HEK293 (cell line): ENCODE measurements around the gene KLC3.

Experiments
- GLI4 ChIP-seq: fragments of 450-650 bp; formaldehyde crosslinking; IDR thresholded peaks from 2 replicates; pipeline ENCODE4 v1.5.1; 2016; ENCODE audit warnings: missing biosample characterization, missing genetic modification characterization
- HOXC10 ChIP-seq: sonication (generic); formaldehyde crosslinking; IDR thresholded peaks from 2 replicates; pipeline ENCODE4 v1.8.1; 2023; ENCODE audit warnings: mild to moderate bottlenecking, missing genetic modification reagents
- MZF1 ChIP-seq: fragments of 450-650 bp; formaldehyde crosslinking; IDR thresholded peaks from 2 replicates; pipeline ENCODE4 v1.5.1; 2017; ENCODE audit warnings: missing biosample characterization, missing genetic modification characterization, borderline replicate concordance
- OVOL3 ChIP-seq: fragments of 450-650 bp; formaldehyde crosslinking; IDR thresholded peaks from 2 replicates; pipeline ENCODE4 v1.5.1; 2016; ENCODE audit warnings: missing biosample characterization, missing genetic modification characterization
- SALL2 ChIP-seq: fragments of 450-650 bp; formaldehyde crosslinking; IDR thresholded peaks from 2 replicates; pipeline ENCODE4 v1.5.0; 2017; ENCODE audit warnings: missing biosample characterization, mild to moderate bottlenecking, missing genetic modification characterization, borderline replicate concordance
- SCRT2 ChIP-seq: fragments of 450-650 bp; formaldehyde crosslinking; IDR thresholded peaks from 2 replicates; pipeline ENCODE4 v1.5.1; 2016; ENCODE audit warnings: missing biosample characterization, missing genetic modification characterization
- ZFHX2 ChIP-seq: fragments of 450-650 bp; formaldehyde crosslinking; conservative IDR thresholded peaks from 2 replicates; pipeline ENCODE4 v1.5.1; 2016; ENCODE audit warnings: missing biosample characterization, missing genetic modification characterization
- ZFP37 ChIP-seq: fragments of 450-650 bp; formaldehyde crosslinking; IDR thresholded peaks from 2 replicates; pipeline ENCODE4 v1.5.1; 2016; ENCODE audit warnings: missing biosample characterization, missing genetic modification characterization
- ZFP69B ChIP-seq: fragments of 450-650 bp; formaldehyde crosslinking; IDR thresholded peaks from 2 replicates; pipeline ENCODE4 v1.5.1; 2016; ENCODE audit warnings: missing biosample characterization, missing genetic modification characterization
- ZNF138 ChIP-seq: fragments of 450-650 bp; formaldehyde crosslinking; IDR thresholded peaks from 2 replicates; pipeline ENCODE4 v1.5.1; 2016; ENCODE audit warnings: missing biosample characterization, missing genetic modification characterization, borderline replicate concordance
- ZNF23 ChIP-seq: fragments of 450-650 bp; formaldehyde crosslinking; IDR thresholded peaks from 2 replicates; pipeline ENCODE4 v1.5.1; 2016; ENCODE audit warnings: missing biosample characterization, missing genetic modification characterization, borderline replicate concordance
- ZNF239 ChIP-seq: fragments of 450-650 bp; formaldehyde crosslinking; IDR thresholded peaks from 2 replicates; pipeline ENCODE4 v1.5.1; 2016; ENCODE audit warnings: missing biosample characterization, missing genetic modification characterization
- ZNF324 ChIP-seq: fragments of 450-650 bp; formaldehyde crosslinking; IDR thresholded peaks from 2 replicates; pipeline ENCODE4 v1.5.1; 2016; ENCODE audit warnings: missing biosample characterization, missing genetic modification characterization
- ZNF335 ChIP-seq: fragments of 450-650 bp; formaldehyde crosslinking; conservative IDR thresholded peaks from 2 replicates; pipeline ENCODE4 v1.5.1; 2016; ENCODE audit warnings: missing biosample characterization, missing genetic modification characterization
- ZNF394 ChIP-seq: fragments of 450-650 bp; formaldehyde crosslinking; IDR thresholded peaks from 2 replicates; pipeline ENCODE4 v1.5.1; 2016; ENCODE audit warnings: missing biosample characterization, missing genetic modification characterization, mild to moderate bottlenecking, moderate library complexity, borderline replicate concordance
- ZNF416 ChIP-seq: fragments of 450-650 bp; formaldehyde crosslinking; IDR thresholded peaks from 2 replicates; pipeline ENCODE4 v1.5.1; 2016; ENCODE audit warnings: missing biosample characterization, missing genetic modification characterization
- ZNF426 ChIP-seq: fragments of 450-650 bp; formaldehyde crosslinking; IDR thresholded peaks from 2 replicates; pipeline ENCODE4 v1.5.1; 2017; ENCODE audit warnings: missing biosample characterization, missing genetic modification characterization, mild to moderate bottlenecking, inconsistent platforms, moderate library complexity
- ZNF501 ChIP-seq: fragments of 450-650 bp; formaldehyde crosslinking; IDR thresholded peaks from 2 replicates; pipeline ENCODE4 v1.5.1; 2016; ENCODE audit warnings: missing biosample characterization, missing genetic modification characterization
- ZNF510 ChIP-seq: fragments of 450-650 bp; formaldehyde crosslinking; IDR thresholded peaks from 2 replicates; pipeline ENCODE4 v1.5.1; 2018; ENCODE audit warnings: mild to moderate bottlenecking, missing genetic modification characterization, missing biosample characterization; ENCODE audit not compliant: insufficient replicate concordance
- ZNF560 ChIP-seq: fragments of 450-650 bp; formaldehyde crosslinking; IDR thresholded peaks from 2 replicates; pipeline ENCODE4 v1.5.1; 2017; ENCODE audit warnings: missing biosample characterization, missing genetic modification characterization, borderline replicate concordance
- ZNF654 ChIP-seq: fragments of 450-650 bp; formaldehyde crosslinking; IDR thresholded peaks from 2 replicates; pipeline ENCODE4 v1.5.1; 2016; ENCODE audit warnings: low read depth, missing biosample characterization, missing genetic modification characterization
- ZNF664 ChIP-seq: fragments of 450-650 bp; formaldehyde crosslinking; IDR thresholded peaks from 2 replicates; pipeline ENCODE4 v1.5.1; 2016; ENCODE audit warnings: missing biosample characterization, missing genetic modification characterization
- ZNF747 ChIP-seq: fragments of 450-650 bp; formaldehyde crosslinking; IDR thresholded peaks from 2 replicates; pipeline ENCODE4 v1.5.1; 2016; ENCODE audit warnings: missing biosample characterization, missing genetic modification characterization
- ZNF776 ChIP-seq: fragments of 450-650 bp; formaldehyde crosslinking; IDR thresholded peaks from 2 replicates; pipeline ENCODE4 v1.5.0; 2017; ENCODE audit warnings: missing biosample characterization, missing genetic modification characterization, borderline replicate concordance
- ZNF785 ChIP-seq: fragments of 450-650 bp; formaldehyde crosslinking; IDR thresholded peaks from 2 replicates; pipeline ENCODE4 v1.5.1; 2016; ENCODE audit warnings: missing biosample characterization, missing genetic modification characterization
- ZNF792 ChIP-seq: fragments of 450-650 bp; formaldehyde crosslinking; IDR thresholded peaks from 2 replicates; pipeline ENCODE4 v1.5.1; 2016; ENCODE audit warnings: missing biosample characterization, missing genetic modification characterization
- TF ChIP-seq, protein P1 (sequence below): fragments of 450-650 bp; formaldehyde crosslinking; IDR thresholded peaks from 2 replicates; pipeline ENCODE4 v1.5.1; 2016; ENCODE audit warnings: missing biosample characterization, missing genetic modification characterization
- TF ChIP-seq, protein P2 (sequence below): fragments of 450-650 bp; formaldehyde crosslinking; IDR thresholded peaks from 2 replicates; pipeline ENCODE4 v1.5.1; 2017; ENCODE audit warnings: missing biosample characterization, missing genetic modification characterization
- TF ChIP-seq, protein P3 (sequence below): fragments of 450-650 bp; formaldehyde crosslinking; IDR thresholded peaks from 2 replicates; pipeline ENCODE4 v1.5.1; 2016; ENCODE audit warnings: missing biosample characterization, missing genetic modification characterization
- TF ChIP-seq, protein P4 (sequence below): fragments of 450-650 bp; IDR thresholded peaks from 2 replicates; pipeline ENCODE4 v1.5.1; 2018; ENCODE audit warnings: missing biosample characterization, missing genetic modification characterization
- TF ChIP-seq, protein P5 (sequence below): fragments of 450-650 bp; formaldehyde crosslinking; IDR thresholded peaks from 2 replicates; pipeline ENCODE4 v1.5.1; 2017; ENCODE audit warnings: missing biosample characterization, missing genetic modification characterization

The KLC3 gene

DNA sequence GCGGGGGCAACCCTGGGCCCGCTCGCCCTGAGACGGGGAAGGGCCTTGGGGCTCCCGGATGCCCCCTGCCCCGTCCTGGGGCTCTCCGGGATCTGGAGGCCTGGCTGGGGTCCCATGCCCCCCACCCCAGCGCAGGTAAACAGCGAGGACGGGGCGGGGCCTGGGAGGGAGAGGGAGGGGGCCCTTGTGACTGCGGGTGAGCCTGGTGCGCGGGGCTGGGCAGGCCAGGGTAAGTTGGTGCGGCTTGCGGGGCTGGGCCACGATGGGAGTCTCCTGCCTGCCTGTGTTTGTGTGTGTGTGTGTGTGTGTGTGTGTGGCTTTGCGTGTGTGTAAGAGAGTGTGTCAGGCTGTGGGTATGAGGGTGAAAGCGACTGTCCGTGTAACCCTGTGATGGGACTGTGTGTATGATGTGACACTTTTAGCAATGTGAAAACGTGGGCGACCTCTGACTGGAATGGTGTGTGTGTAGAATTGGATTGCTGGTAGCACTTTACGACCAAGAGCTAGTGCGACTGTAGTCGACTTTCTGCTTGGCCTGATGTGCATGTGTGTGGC, 426 bp downstream of the KLC3 start (continued):
- TF ChIP-seq, protein P1, sequence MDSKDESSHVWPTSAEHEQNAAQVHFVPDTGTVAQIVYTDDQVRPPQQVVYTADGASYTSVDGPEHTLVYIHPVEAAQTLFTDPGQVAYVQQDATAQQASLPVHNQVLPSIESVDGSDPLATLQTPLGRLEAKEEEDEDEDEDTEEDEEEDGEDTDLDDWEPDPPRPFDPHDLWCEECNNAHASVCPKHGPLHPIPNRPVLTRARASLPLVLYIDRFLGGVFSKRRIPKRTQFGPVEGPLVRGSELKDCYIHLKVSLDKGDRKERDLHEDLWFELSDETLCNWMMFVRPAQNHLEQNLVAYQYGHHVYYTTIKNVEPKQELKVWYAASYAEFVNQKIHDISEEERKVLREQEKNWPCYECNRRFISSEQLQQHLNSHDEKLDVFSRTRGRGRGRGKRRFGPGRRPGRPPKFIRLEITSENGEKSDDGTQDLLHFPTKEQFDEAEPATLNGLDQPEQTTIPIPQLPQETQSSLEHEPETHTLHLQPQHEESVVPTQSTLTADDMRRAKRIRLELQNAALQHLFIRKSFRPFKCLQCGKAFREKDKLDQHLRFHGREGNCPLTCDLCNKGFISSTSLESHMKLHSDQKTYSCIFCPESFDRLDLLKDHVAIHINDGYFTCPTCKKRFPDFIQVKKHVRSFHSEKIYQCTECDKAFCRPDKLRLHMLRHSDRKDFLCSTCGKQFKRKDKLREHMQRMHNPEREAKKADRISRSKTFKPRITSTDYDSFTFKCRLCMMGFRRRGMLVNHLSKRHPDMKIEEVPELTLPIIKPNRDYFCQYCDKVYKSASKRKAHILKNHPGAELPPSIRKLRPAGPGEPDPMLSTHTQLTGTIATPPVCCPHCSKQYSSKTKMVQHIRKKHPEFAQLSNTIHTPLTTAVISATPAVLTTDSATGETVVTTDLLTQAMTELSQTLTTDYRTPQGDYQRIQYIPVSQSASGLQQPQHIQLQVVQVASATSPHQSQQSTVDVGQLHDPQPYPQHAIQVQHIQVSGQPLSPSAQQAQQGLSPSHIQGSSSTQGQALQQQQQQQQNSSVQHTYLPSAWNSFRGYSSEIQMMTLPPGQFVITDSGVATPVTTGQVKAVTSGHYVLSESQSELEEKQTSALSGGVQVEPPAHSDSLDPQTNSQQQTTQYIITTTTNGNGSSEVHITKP (tag by site-specific recombination), result peak; percentile 48
- TF ChIP-seq ZNF792 (tag by site-specific recombination) (no peak), ZNF416 (no peak), ZFP37 (tag by site-specific recombination) (no peak), ZNF747 (tag by site-specific recombination) (no peak), ZFP69B (no peak), OVOL3 (no peak), HOXC10 (CRISPR knock-in tag) (no peak), ZNF324 (no peak), GLI4 (tag by site-specific recombination) (no peak; the same call in 1 of the 2 replicates), ZNF138 (tag by site-specific recombination) (no peak), MZF1 (tag by site-specific recombination) (no peak), ZNF776 (no peak), ZNF785 (tag by site-specific recombination) (peak; percentile 45; the same call in 1 of the 2 replicates), ZNF239 (no peak), ZNF501 (tag by site-specific recombination) (peak; percentile 68; the same call in 1 of the 2 replicates), ZNF426 (tag by site-specific recombination) (no peak), ZNF510 (tag by site-specific recombination) (no peak), SCRT2 (tag by site-specific recombination) (no peak), ZNF560 (tag by site-specific recombination) (0 out of 2 replicates have a peak, but pooled peaks have one; percentile 2), ZNF394 (tag by site-specific recombination) (no peak), SALL2 (tag by site-specific recombination) (no peak), ZNF654 (no peak), ZNF664 (no peak), ZFHX2 (tag by site-specific recombination) (peak; percentile 47), ZNF335 (tag by site-specific recombination) (peak; percentile 70), ZNF23 (tag by site-specific recombination) (no peak)
- TF ChIP-seq, protein P2, sequence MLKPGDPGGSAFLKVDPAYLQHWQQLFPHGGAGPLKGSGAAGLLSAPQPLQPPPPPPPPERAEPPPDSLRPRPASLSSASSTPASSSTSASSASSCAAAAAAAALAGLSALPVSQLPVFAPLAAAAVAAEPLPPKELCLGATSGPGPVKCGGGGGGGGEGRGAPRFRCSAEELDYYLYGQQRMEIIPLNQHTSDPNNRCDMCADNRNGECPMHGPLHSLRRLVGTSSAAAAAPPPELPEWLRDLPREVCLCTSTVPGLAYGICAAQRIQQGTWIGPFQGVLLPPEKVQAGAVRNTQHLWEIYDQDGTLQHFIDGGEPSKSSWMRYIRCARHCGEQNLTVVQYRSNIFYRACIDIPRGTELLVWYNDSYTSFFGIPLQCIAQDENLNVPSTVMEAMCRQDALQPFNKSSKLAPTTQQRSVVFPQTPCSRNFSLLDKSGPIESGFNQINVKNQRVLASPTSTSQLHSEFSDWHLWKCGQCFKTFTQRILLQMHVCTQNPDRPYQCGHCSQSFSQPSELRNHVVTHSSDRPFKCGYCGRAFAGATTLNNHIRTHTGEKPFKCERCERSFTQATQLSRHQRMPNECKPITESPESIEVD (tag by site-specific recombination), result no peak
- TF ChIP-seq, protein P3, sequence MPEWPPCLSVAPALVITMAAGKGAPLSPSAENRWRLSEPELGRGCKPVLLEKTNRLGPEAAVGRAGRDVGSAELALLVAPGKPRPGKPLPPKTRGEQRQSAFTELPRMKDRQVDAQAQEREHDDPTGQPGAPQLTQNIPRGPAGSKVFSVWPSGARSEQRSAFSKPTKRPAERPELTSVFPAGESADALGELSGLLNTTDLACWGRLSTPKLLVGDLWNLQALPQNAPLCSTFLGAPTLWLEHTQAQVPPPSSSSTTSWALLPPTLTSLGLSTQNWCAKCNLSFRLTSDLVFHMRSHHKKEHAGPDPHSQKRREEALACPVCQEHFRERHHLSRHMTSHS (tag by site-specific recombination), result no peak
- TF ChIP-seq, protein P4, sequence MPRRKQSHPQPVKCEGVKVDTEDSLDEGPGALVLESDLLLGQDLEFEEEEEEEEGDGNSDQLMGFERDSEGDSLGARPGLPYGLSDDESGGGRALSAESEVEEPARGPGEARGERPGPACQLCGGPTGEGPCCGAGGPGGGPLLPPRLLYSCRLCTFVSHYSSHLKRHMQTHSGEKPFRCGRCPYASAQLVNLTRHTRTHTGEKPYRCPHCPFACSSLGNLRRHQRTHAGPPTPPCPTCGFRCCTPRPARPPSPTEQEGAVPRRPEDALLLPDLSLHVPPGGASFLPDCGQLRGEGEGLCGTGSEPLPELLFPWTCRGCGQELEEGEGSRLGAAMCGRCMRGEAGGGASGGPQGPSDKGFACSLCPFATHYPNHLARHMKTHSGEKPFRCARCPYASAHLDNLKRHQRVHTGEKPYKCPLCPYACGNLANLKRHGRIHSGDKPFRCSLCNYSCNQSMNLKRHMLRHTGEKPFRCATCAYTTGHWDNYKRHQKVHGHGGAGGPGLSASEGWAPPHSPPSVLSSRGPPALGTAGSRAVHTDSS (tag by site-specific recombination), result no peak
- TF ChIP-seq, protein P5, sequence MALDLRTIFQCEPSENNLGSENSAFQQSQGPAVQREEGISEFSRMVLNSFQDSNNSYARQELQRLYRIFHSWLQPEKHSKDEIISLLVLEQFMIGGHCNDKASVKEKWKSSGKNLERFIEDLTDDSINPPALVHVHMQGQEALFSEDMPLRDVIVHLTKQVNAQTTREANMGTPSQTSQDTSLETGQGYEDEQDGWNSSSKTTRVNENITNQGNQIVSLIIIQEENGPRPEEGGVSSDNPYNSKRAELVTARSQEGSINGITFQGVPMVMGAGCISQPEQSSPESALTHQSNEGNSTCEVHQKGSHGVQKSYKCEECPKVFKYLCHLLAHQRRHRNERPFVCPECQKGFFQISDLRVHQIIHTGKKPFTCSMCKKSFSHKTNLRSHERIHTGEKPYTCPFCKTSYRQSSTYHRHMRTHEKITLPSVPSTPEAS (tag by site-specific recombination), result peak; percentile 96
